Astrocyte (in vitro differentiated cells and primary cell): ENCODE data around the gene MCUR1. TPM values are rescaled to one million over a fixed set of nuclear protein-coding genes. Genes with fewer than 3 reads are reported as not detected.

Source experiments
- DNase-seq: peaks from one replicate; pipeline ENCODE4 v3.0.0-alpha.2; 2010; ENCODE audit warnings: low read depth
- FAIRE-seq: peaks from 2 replicates; lab custom pipeline; 2011; peaks lifted over from hg19 to GRCh38; lab: Jason Lieb, UNC
- H2AFZ ChIP-seq: 2 replicates; pipeline ENCODE4 v1.6.0; 2012; ENCODE audit warnings: low read depth, low read length, inconsistent platforms
- H3K27ac ChIP-seq: 2 replicates; pipeline ENCODE4 v1.5.1; 2011; ENCODE audit warnings: low read depth, low read length, inconsistent platforms
- H3K27me3 ChIP-seq: 2 replicates; pipeline ENCODE4 v1.6.0; 2011; ENCODE audit warnings: low read length, inconsistent platforms; ENCODE audit not compliant: insufficient read depth
- H3K36me3 ChIP-seq: 2 replicates; pipeline ENCODE4 v1.5.1; 2011; ENCODE audit warnings: low read length, inconsistent platforms; ENCODE audit not compliant: insufficient read depth
- H3K4me1 ChIP-seq: 2 replicates; pipeline ENCODE4 v1.5.1; 2011; ENCODE audit warnings: low read length, inconsistent platforms; ENCODE audit not compliant: insufficient read depth
- H3K4me2 ChIP-seq: 2 replicates; pipeline ENCODE4 v1.6.0; 2012; ENCODE audit warnings: low read length, inconsistent platforms
- H3K4me3 ChIP-seq: 2 replicates; pipeline ENCODE4 v1.5.1; 2011; ENCODE audit warnings: low read depth, mild to moderate bottlenecking, low read length, inconsistent platforms; ENCODE audit not compliant: insufficient read depth
- H3K79me2 ChIP-seq: 2 replicates; pipeline ENCODE4 v1.6.0; 2012; ENCODE audit warnings: mild to moderate bottlenecking, low read length, inconsistent platforms; ENCODE audit not compliant: insufficient read depth
- H3K9ac ChIP-seq: 2 replicates; pipeline ENCODE4 v1.6.0; 2012; ENCODE audit warnings: mild to moderate bottlenecking, low read length, inconsistent platforms
- H3K9me3 ChIP-seq: 2 replicates; pipeline ENCODE4 v1.5.1; 2012; ENCODE audit warnings: low read depth, mild to moderate bottlenecking, low read length, inconsistent platforms; ENCODE audit not compliant: insufficient read depth
- H4K20me1 ChIP-seq: 2 replicates; pipeline ENCODE4 v1.6.0; 2012; ENCODE audit warnings: low read length, inconsistent platforms; ENCODE audit not compliant: insufficient read depth
- H3K27ac Mint-ChIP-seq: one replicate; pipeline ENCODE4 v1.8.0; 2021; ENCODE audit warnings: mild to moderate bottlenecking, mixed read lengths; ENCODE audit not compliant: unreplicated experiment
- H3K27me3 Mint-ChIP-seq: one replicate; pipeline ENCODE4 v1.8.0; 2021; ENCODE audit warnings: low read depth, mixed read lengths; ENCODE audit not compliant: unreplicated experiment
- H3K36me3 Mint-ChIP-seq: one replicate; pipeline ENCODE4 v1.8.0; 2021; ENCODE audit warnings: low read depth, mixed read lengths; ENCODE audit not compliant: unreplicated experiment
- H3K4me1 Mint-ChIP-seq: one replicate; pipeline ENCODE4 v1.8.0; 2021; ENCODE audit warnings: low read depth, mixed read lengths; ENCODE audit not compliant: unreplicated experiment
- H3K4me3 Mint-ChIP-seq: one replicate; pipeline ENCODE4 v1.8.0; 2021; ENCODE audit warnings: mild to moderate bottlenecking, moderate library complexity, mixed read lengths; ENCODE audit not compliant: unreplicated experiment
- H3K9me3 Mint-ChIP-seq: one replicate; pipeline ENCODE4 v1.8.0; 2021; ENCODE audit warnings: mild to moderate bottlenecking, mixed read lengths; ENCODE audit not compliant: unreplicated experiment
- CTCF ChIP-seq: IDR thresholded peaks from 2 replicates; pipeline ENCODE4 v1.5.1; 2011; ENCODE audit warnings: low read depth, mild to moderate bottlenecking, inconsistent platforms, low read length, moderate library complexity; ENCODE audit not compliant: insufficient read depth
- EZH2 ChIP-seq: IDR thresholded peaks from 2 replicates; pipeline ENCODE4 v1.6.1; 2012; ENCODE audit warnings: mild to moderate bottlenecking, low read length, inconsistent platforms; ENCODE audit not compliant: insufficient read depth
- total RNA-seq: library from RNA; stranded (reverse); gene quantifications from 2 replicates; pipeline ENCODE4 v1.2.1, GENCODE V29; 2021

MCUR1 gene
- total RNA-seq, 1 donor from 2014 or later: 21.5 TPM

- no peaks in the 10 kb centered on the region for H3K79me2 ChIP-seq
- H3K27ac Mint-ChIP-seq: no peak overlapping the region
- FAIRE-seq (no peak), DNase-seq (no peak)
- H3K36me3 Mint-ChIP-seq: no peaks in the 10 kb centered on the region
- no peaks in the 10 kb centered on the region for H3K36me3 ChIP-seq
- H3K4me1 Mint-ChIP-seq: peaks cover 7% of the 10 kb centered on the region
- no peak overlapping the region for H3K4me3 ChIP-seq
- H3K4me3 Mint-ChIP-seq: no peak overlapping the region
- peaks cover 4% of the 10 kb centered on the region for H3K27me3 Mint-ChIP-seq
- H3K4me2 ChIP-seq: peak overlapping the region; percentile 5
- no peak overlapping the region for H2AFZ ChIP-seq
- H4K20me1 ChIP-seq: no peaks in the 10 kb centered on the region
- H3K27me3 ChIP-seq: no peaks in the 10 kb centered on the region
- no peak overlapping the region for H3K27ac ChIP-seq
- TF ChIP-seq EZH2: no peak
- no peak for TF ChIP-seq CTCF
- H3K9ac ChIP-seq: no peak overlapping the region
- H3K4me1 ChIP-seq: no peaks in the 10 kb centered on the region
- H3K9me3 Mint-ChIP-seq: peaks cover 2% of the 10 kb centered on the region
- H3K9me3 ChIP-seq: no peaks in the 10 kb centered on the region
Measured at GRCh38 chr6:13848522-13849150, 34.3 kb upstream of the MCUR1 start.

GRCh38 chr6:13847326-13848050 lies 33.1 kb upstream of the MCUR1 start:
- H3K79me2 ChIP-seq: no peaks in the 10 kb centered on the region
- H3K9me3 Mint-ChIP-seq: peaks cover 2% of the 10 kb centered on the region
- H3K4me3 ChIP-seq: no peak overlapping the region
- FAIRE-seq: no peak
- peaks cover 4% of the 10 kb centered on the region for H3K27me3 Mint-ChIP-seq
- H3K4me1 ChIP-seq: no peaks in the 10 kb centered on the region
- no peak for DNase-seq
- no peak overlapping the region for H3K4me2 ChIP-seq
- H3K36me3 ChIP-seq: no peaks in the 10 kb centered on the region
- H3K27me3 ChIP-seq: no peaks in the 10 kb centered on the region
- H3K9me3 ChIP-seq: no peaks in the 10 kb centered on the region
- H3K27ac ChIP-seq: no peak overlapping the region
- no peaks in the 10 kb centered on the region for H4K20me1 ChIP-seq
- no peak overlapping the region for H3K4me3 Mint-ChIP-seq
- H3K4me1 Mint-ChIP-seq: peaks cover 7% of the 10 kb centered on the region
- peak overlapping the region; percentile 62 for H2AFZ ChIP-seq
- no peak overlapping the region for H3K27ac Mint-ChIP-seq
- no peaks in the 10 kb centered on the region for H3K36me3 Mint-ChIP-seq
- TF ChIP-seq EZH2: no peak
- no peak for TF ChIP-seq CTCF
- no peak overlapping the region for H3K9ac ChIP-seq

GRCh38 chr6:13846841-13847240 lies 32.5 kb upstream of the MCUR1 start:
- H2AFZ ChIP-seq: peak overlapping the region; percentile 62

More at GRCh38 chr6:13846841-13847240, 32.5 kb upstream of the MCUR1 start:
- Histone ChIP-seq H3K4me3 (no peak overlapping the region), H3K27ac (no peak overlapping the region), H4K20me1 (no peaks in the 10 kb centered on the region), H3K9me3 (no peaks in the 10 kb centered on the region), H3K79me2 (no peaks in the 10 kb centered on the region), H3K9ac (no peak overlapping the region), H3K27me3 (no peaks in the 10 kb centered on the region), H3K4me1 (no peaks in the 10 kb centered on the region), H3K36me3 (no peaks in the 10 kb centered on the region), H3K4me2 (no peak overlapping the region)
- Mint-ChIP-seq H3K4me1 (peaks cover 7% of the 10 kb centered on the region), H3K36me3 (no peaks in the 10 kb centered on the region), H3K4me3 (no peak overlapping the region), H3K27me3 (peaks cover 4% of the 10 kb centered on the region), H3K9me3 (peaks cover 2% of the 10 kb centered on the region), H3K27ac (no peak overlapping the region)
- DNase-seq: no peak
- TF ChIP-seq EZH2 (no peak), CTCF (no peak)
- no peak for FAIRE-seq
